CD14-positive monocyte (primary cell): ENCODE results near the gene RFTN2. TPM values are rescaled to one million over a fixed set of nuclear protein-coding genes. Genes with fewer than 3 reads are reported as not detected.

Experiments used
- DNase-seq, 3 donors: peaks; one replicate each; pipeline ENCODE4 v3.0.0-alpha.2; 2011 to 2022
- H2AFZ ChIP-seq: 2 replicates; pipeline ENCODE4 v1.6.0; 2012; ENCODE audit warnings: mild to moderate bottlenecking, low read depth, low read length, inconsistent platforms; ENCODE audit not compliant: insufficient read depth, poor library complexity, severe bottlenecking
- H3K27ac ChIP-seq, 2 donors: 1 replicate in 1 of 2; 2 replicates in 1 of 2; pipeline ENCODE4 v1.5.1; 2012 to 2013; ENCODE audit warnings: low read length in 2 of 2, control low read depth in 1 of 2, inconsistent platforms in 1 of 2, low read depth in 1 of 2, mild to moderate bottlenecking in 1 of 2
- H3K27me3 ChIP-seq, 2 donors: one replicate each; pipeline versions ENCODE4 v1.6.0 to v1.6.1; 2011 to 2013; ENCODE audit warnings: low read length in 2 of 2; ENCODE audit not compliant: control insufficient read depth in 2 of 2, insufficient read depth in 2 of 2
- H3K36me3 ChIP-seq, 2 donors: replicated peaks in 1 of 2; 1 replicate in 1 of 2; 2 replicates in 1 of 2; pipeline versions ENCODE4 v1.5.1 to v1.6.1; 2012 to 2013; ENCODE audit warnings: low read length in 2 of 2, control low read depth in 1 of 2, inconsistent platforms in 1 of 2, mild to moderate bottlenecking in 1 of 2; ENCODE audit not compliant: insufficient read depth in 2 of 2, control insufficient read depth in 1 of 2
- H3K4me1 ChIP-seq, 2 donors: 1 replicate in 1 of 2; 2 replicates in 1 of 2; pipeline versions ENCODE4 v1.5.1 to v1.6.1; 2012 to 2013; ENCODE audit warnings: low read length in 2 of 2, control low read depth in 1 of 2, inconsistent platforms in 1 of 2, mild to moderate bottlenecking in 1 of 2, moderate library complexity in 1 of 2; ENCODE audit not compliant: insufficient read depth in 2 of 2, control insufficient read depth in 1 of 2
- H3K4me2 ChIP-seq: replicated peaks from 2 replicates; pipeline ENCODE3; 2012; ENCODE audit warnings: low read length, moderate library complexity, mild to moderate bottlenecking; ENCODE audit not compliant: poor library complexity, severe bottlenecking; ENCODE audit errors: extremely low read depth
- H3K4me3 ChIP-seq, 3 experiments: fragments of 200-600 bp in 1 of 3; sonication (generic) in 1 of 3; replicated peaks in 1 of 3; 1 replicate in 2 of 3; 2 replicates in 1 of 3; pipeline ENCODE4 v1.5.1; 2011 to 2013; ENCODE audit warnings: low read length in 3 of 3, mild to moderate bottlenecking in 3 of 3, control low read depth in 2 of 3, low read depth in 2 of 3, inconsistent platforms in 1 of 3, moderate library complexity in 1 of 3
- H3K79me2 ChIP-seq: 2 replicates; pipeline ENCODE4 v1.6.0; 2012; ENCODE audit warnings: mild to moderate bottlenecking, control low read depth, inconsistent platforms, low read length, moderate library complexity; ENCODE audit not compliant: insufficient read depth
- H3K9ac ChIP-seq: 2 replicates; pipeline ENCODE4 v1.6.0; 2017; ENCODE audit warnings: low read length, mild to moderate bottlenecking; ENCODE audit not compliant: insufficient read depth, poor library complexity, severe bottlenecking
- H3K9me3 ChIP-seq, 2 donors: replicated peaks in 1 of 2; 1 replicate in 1 of 2; 2 replicates in 1 of 2; pipeline versions ENCODE4 v1.5.1 to v1.6.1; 2012 to 2013; ENCODE audit warnings: low read length in 2 of 2, control low read depth in 1 of 2; ENCODE audit not compliant: control insufficient read depth in 1 of 2, insufficient read depth in 1 of 2
- H4K20me1 ChIP-seq: 2 replicates; pipeline ENCODE4 v1.6.0; 2012; ENCODE audit warnings: mild to moderate bottlenecking, low read length, control low read depth, moderate library complexity; ENCODE audit not compliant: insufficient read depth
- H3K27ac Mint-ChIP-seq, 7 donors: one replicate each; pipeline ENCODE4 v1.8.0; 2020; ENCODE audit warnings: mild to moderate bottlenecking in 7 of 7, mixed read lengths in 7 of 7, moderate library complexity in 6 of 7, inconsistent platforms in 2 of 7
- H3K27me3 Mint-ChIP-seq, 3 donors: one replicate each; pipeline ENCODE4 v1.8.0; 2021 to 2022; ENCODE audit warnings: low read depth in 3 of 3, mild to moderate bottlenecking in 3 of 3, mixed read lengths in 3 of 3, moderate library complexity in 3 of 3, inconsistent platforms in 1 of 3
- H3K36me3 Mint-ChIP-seq, 2 donors: one replicate each; pipeline ENCODE4 v1.8.0; 2020; ENCODE audit warnings: mixed read lengths in 2 of 2, inconsistent platforms in 1 of 2, mild to moderate bottlenecking in 1 of 2
- H3K4me1 Mint-ChIP-seq: one replicate; pipeline ENCODE4 v1.8.0; 2020; ENCODE audit warnings: mild to moderate bottlenecking, mixed read lengths
- H3K4me3 Mint-ChIP-seq, 2 donors: one replicate each; pipeline ENCODE4 v1.8.0; 2020; ENCODE audit warnings: mild to moderate bottlenecking in 2 of 2, mixed read lengths in 2 of 2, moderate library complexity in 1 of 2
- H3K9me3 Mint-ChIP-seq, 7 donors: one replicate each; pipeline ENCODE4 v1.8.0; 2020 to 2022; ENCODE audit warnings: mixed read lengths in 7 of 7, mild to moderate bottlenecking in 6 of 7, moderate library complexity in 6 of 7, inconsistent platforms in 2 of 7
- WGBS: methylation state at CpG from one replicate; pipeline ENCODE4 v1.1.5; 2013; ENCODE audit warnings: missing lambda C conversion rate; ENCODE audit not compliant: insufficient coverage; 5-methylcytosine and 5-hydroxymethylcytosine counted together
- intact Hi-C, 2 donors: fragments of 100-400 bp; cut with micrococcal nuclease; formaldehyde crosslinking; loops; one replicate each; pipeline versions ENCODE4 v1.15.0 to v1.15.1; 2023
- polyA plus RNA-seq, 3 donors: library from polyadenylated mRNA; depleted of rRNA in 1 of 3; unstranded in 2 of 3; stranded (reverse) in 1 of 3; fragments of 300-500 nt in 2 of 3; fragments of >200 nt in 1 of 3; fragmentation: Illumina TruSeq in 2 of 3; gene quantifications; 1 replicate in 2 of 3; 2 replicates in 1 of 3; pipeline ENCODE4 v1.2.3, GENCODE V29; 2012 to 2021
- TF ChIP-seq, protein P1 (sequence below): fragments of 200-600 bp; IDR thresholded peaks from one replicate; pipeline ENCODE4 v1.8.0; 2022; ENCODE audit warnings: antibody characterized with exemption, mild to moderate bottlenecking

The RFTN2 gene
- polyA plus RNA-seq, 3 donors = 0.02 TPM; not detected in 2

DNA sequence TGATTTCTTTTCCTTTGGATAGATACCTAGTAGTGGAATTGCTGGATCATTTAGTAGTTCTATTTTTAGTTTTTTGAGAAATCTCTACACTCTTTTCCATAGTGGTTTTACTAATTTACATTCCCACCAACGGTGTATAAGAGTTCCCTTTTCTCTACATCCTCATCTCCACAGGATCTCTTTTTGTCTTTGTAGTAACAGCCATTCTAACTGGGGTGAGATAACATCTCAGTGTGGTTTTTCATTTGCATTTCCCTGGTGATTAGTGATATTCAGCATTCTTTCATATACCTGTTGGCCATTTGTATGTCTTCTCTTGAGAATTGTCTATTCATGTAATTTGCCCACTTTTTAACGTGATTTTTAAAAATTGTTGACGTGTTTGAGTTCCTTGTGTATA is 13.8 kb downstream of the RFTN2 start:
- Histone ChIP-seq H3K79me2 (no peaks in the 10 kb centered on the region), H3K4me1 (no peaks in the 10 kb centered on the region), H3K9ac (no peak overlapping the region), H3K4me3 (no peak overlapping the region), H2AFZ (no peak overlapping the region), H4K20me1 (no peaks in the 10 kb centered on the region), H3K27me3 (no peaks in the 10 kb centered on the region), H3K4me2 (no peak overlapping the region), H3K36me3 (no peaks in the 10 kb centered on the region), H3K27ac (no peak overlapping the region), H3K9me3 (peaks cover 0 to 4% of the 10 kb centered on the region in 2 donors)
- Mint-ChIP-seq H3K4me3 (no peak overlapping the region), H3K4me1 (no peaks in the 10 kb centered on the region), H3K27me3 (no peaks in the 10 kb centered on the region), H3K27ac (no peak overlapping the region), H3K36me3 (no peaks in the 10 kb centered on the region), H3K9me3 (peaks cover 0 to 15% (median 6%) of the 10 kb centered on the region in 7 donors)
- TF ChIP-seq, protein P1, sequence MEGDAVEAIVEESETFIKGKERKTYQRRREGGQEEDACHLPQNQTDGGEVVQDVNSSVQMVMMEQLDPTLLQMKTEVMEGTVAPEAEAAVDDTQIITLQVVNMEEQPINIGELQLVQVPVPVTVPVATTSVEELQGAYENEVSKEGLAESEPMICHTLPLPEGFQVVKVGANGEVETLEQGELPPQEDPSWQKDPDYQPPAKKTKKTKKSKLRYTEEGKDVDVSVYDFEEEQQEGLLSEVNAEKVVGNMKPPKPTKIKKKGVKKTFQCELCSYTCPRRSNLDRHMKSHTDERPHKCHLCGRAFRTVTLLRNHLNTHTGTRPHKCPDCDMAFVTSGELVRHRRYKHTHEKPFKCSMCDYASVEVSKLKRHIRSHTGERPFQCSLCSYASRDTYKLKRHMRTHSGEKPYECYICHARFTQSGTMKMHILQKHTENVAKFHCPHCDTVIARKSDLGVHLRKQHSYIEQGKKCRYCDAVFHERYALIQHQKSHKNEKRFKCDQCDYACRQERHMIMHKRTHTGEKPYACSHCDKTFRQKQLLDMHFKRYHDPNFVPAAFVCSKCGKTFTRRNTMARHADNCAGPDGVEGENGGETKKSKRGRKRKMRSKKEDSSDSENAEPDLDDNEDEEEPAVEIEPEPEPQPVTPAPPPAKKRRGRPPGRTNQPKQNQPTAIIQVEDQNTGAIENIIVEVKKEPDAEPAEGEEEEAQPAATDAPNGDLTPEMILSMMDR = no peak
- no CpG with 5 or more reads among the region's 3 CpGs for WGBS
- DNase-seq = no peak
- intact Hi-C loops = no loop called here

DNA sequence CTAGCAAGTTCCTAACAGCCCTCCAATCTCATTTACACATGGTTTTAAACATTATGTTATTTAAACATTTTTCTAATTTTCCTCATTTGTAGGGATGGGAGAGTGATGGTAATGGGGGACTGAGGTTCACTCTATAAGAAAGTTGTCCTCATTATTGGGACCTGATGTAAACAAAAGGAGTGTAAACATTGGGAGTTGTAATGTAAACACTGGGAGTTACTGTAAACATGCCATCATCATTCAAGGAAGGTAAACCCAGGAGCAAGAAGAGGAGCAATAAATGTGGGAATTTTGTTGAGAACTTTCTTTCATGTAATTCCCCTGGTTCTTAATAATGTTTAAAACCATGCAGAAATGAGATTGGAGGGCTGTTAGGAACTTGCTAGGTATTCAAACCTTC is 17.8 kb downstream of the RFTN2 start:
- no peak overlapping the region for H3K4me2 ChIP-seq
- Mint-ChIP-seq H3K9me3 (peaks cover 0 to 6% (median 0%) of the 10 kb centered on the region in 7 donors), H3K27me3 (peaks cover 0 to 2% (median 0%) of the 10 kb centered on the region in 3 donors), H3K4me3 (no peak overlapping the region), H3K27ac (no peak overlapping the region), H3K36me3 (no peaks in the 10 kb centered on the region), H3K4me1 (no peaks in the 10 kb centered on the region)
- H2AFZ ChIP-seq = no peak overlapping the region
- no peak overlapping the region for H3K9ac ChIP-seq
- H4K20me1 ChIP-seq = no peaks in the 10 kb centered on the region
- H3K27ac ChIP-seq = no peak overlapping the region
- H3K79me2 ChIP-seq = no peaks in the 10 kb centered on the region
- no peaks in the 10 kb centered on the region for H3K36me3 ChIP-seq
- no peaks in the 10 kb centered on the region for H3K27me3 ChIP-seq
- DNase-seq = no peak
- H3K4me3 ChIP-seq = no peak overlapping the region
- no peaks in the 10 kb centered on the region for H3K4me1 ChIP-seq
- intact Hi-C loops = no loop called here
- TF ChIP-seq, protein P1 = no peak
- no peaks in the 10 kb centered on the region for H3K9me3 ChIP-seq
